Activated CD8-positive, alpha-beta memory T cell treated with anti-CD3 and anti-CD28 coated beads for 24 hours (primary cell): ENCODE data around the gene DCDC2B.

Experiments
- DNase-seq: peaks from one replicate; pipeline ENCODE4 v3.0.0-alpha.2; 2020

The DCDC2B gene

DNA sequence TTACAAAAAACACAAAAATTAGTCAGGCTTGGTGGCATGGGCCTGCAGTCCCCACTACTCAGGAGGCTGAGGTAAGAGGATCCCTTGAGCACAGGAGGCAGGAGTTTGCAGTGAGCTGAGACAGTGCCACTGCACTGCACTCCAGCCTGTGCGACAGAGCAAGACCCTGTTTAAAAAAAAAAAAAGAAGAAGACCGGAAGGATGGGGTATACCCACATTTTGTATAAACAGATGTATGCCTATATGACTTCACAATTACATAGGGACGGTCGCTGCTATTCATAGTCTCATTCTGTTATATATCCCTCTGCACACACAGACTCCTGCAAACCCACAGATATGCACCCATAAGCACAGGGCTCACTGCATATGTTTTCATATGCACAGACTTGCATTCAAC, 54.9 kb downstream of the DCDC2B start:
- no peak for DNase-seq
